ENCODE results near the gene PRDM5. TPM values are rescaled to one million over a fixed set of nuclear protein-coding genes. Genes with fewer than 3 reads are reported as not detected.

PRDM5 gene
- total RNA-seq, 1 experiment from 2014 or later = 5.1 TPM

DNA sequence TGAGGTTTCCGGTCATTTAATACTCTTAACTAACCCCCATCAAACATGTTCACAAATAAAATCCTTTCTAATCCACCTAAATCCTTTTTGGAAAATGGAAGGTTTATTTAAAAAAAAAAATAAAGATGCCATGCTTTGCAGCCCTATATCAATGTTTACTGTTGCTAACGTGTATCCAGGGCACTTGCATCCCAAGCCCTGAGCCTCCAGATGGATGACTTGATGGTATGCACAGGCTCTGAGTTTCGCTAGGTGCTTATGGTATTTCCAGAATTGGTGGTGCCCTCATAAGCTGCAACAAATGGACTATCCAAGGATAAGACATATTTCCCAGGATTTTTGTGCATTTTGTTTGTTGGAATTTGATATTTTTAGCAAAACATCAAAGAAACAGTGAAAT, 257.7 kb downstream of the PRDM5 start:
- Histone ChIP-seq H3K4me1 (ENCODE audit: control insufficient read depth in 1 of 2, insufficient read depth in 2 of 2, low read length in 2 of 2) (no peaks in the 10 kb centered on the region), H3K9ac (ENCODE audit: low read length) (no peak overlapping the region), H2AFZ (ENCODE audit: low read depth, low read length, poor library complexity, severe bottlenecking) (no peak overlapping the region), H3K36me3 (ENCODE audit: control insufficient read depth in 1 of 2, insufficient read depth in 2 of 2, low read length in 2 of 2) (no peaks in the 10 kb centered on the region), H4K20me1 (ENCODE audit: insufficient read depth) (no peaks in the 10 kb centered on the region), H3K4me2 (ENCODE audit: low read length) (no peak overlapping the region), H3K27ac (ENCODE audit: low read depth, low read length) (no peak overlapping the region), H3K27me3 (ENCODE audit: insufficient read depth, low read length) (no peaks in the 10 kb centered on the region), H3K9me2 (ENCODE audit: insufficient read depth) (no peaks in the 10 kb centered on the region), H3K79me2 (ENCODE audit: insufficient read depth, low read length) (no peaks in the 10 kb centered on the region), H3K9me3 (ENCODE audit: control insufficient read depth in 1 of 2, insufficient read depth in 1 of 2, low read depth in 1 of 2, low read length in 2 of 2) (no peaks in the 10 kb centered on the region), H3K4me3 (replicated peaks in 1 of 2; ENCODE audit: low read depth in 1 of 2, low read length in 2 of 2) (no peak overlapping the region)
- intact Hi-C loops (cut with micrococcal nuclease) = no loop called here
- no peak for DNase-seq (ENCODE audit: low read depth, low spot score)
- CTCF ChIA-PET = no interaction called here
- no peak for ATAC-seq
- POLR2A ChIA-PET = no interaction called here
- RAD21 ChIA-PET (ENCODE audit: low non-redundant PET in 1 of 2, low total read pairs in 2 of 2, uncharacterized antibody in 2 of 2, unreplicated experiment in 2 of 2) = no interaction called here
- BruUV-seq (replicated peaks) = no TSS peak
- TF ChIP-seq TCF7L2 (IDR thresholded peaks at IDR 0.05; ENCODE audit: borderline replicate concordance, extremely low read depth, insufficient read depth, insufficient read length) (no peak), EZH2 (IDR thresholded peaks at IDR 0.05) (no peak), MAX (IDR thresholded peaks at IDR 0.05) (no peak), CTCF (IDR thresholded peaks at IDR 0.05 in 2 of 3, conservative IDR thresholded peaks at IDR 0.05 in 1 of 3; ENCODE audit: borderline replicate concordance in 1 of 3, insufficient read depth in 1 of 3, low read depth in 2 of 3, low read length in 2 of 3) (no peak), CEBPB (IDR thresholded peaks at IDR 0.05; ENCODE audit: low read depth) (no peak), JUND (IDR thresholded peaks at IDR 0.05) (no peak), ZFX (IDR thresholded peaks at IDR 0.05) (no peak), POLR2A (IDR thresholded peaks at IDR 0.05; ENCODE audit: borderline replicate concordance, extremely low read depth, insufficient read depth, insufficient read length) (no peak), SIN3A (IDR thresholded peaks at IDR 0.05; ENCODE audit: low read depth) (no peak), SP1 (IDR thresholded peaks at IDR 0.05; ENCODE audit: low read depth) (no peak), ZNF274 (IDR thresholded peaks at IDR 0.05; ENCODE audit: low read depth, low read length) (no peak), ELF1 (IDR thresholded peaks at IDR 0.05; ENCODE audit: borderline replicate concordance, low read depth) (no peak), FOSL1 (IDR thresholded peaks at IDR 0.05; ENCODE audit: low read depth) (no peak), POLR2AphosphoS5 (IDR thresholded peaks at IDR 0.05; ENCODE audit: low read depth, low read length) (no peak), YY1 (IDR thresholded peaks at IDR 0.05; ENCODE audit: extremely low read depth, insufficient replicate concordance, low read depth, low read length) (no peak), EZH2phosphoT487 (IDR thresholded peaks at IDR 0.05; ENCODE audit: borderline replicate concordance) (no peak), EGR1 (IDR thresholded peaks at IDR 0.05; ENCODE audit: low read depth) (no peak)
- TF ChIP-seq, protein P1, sequence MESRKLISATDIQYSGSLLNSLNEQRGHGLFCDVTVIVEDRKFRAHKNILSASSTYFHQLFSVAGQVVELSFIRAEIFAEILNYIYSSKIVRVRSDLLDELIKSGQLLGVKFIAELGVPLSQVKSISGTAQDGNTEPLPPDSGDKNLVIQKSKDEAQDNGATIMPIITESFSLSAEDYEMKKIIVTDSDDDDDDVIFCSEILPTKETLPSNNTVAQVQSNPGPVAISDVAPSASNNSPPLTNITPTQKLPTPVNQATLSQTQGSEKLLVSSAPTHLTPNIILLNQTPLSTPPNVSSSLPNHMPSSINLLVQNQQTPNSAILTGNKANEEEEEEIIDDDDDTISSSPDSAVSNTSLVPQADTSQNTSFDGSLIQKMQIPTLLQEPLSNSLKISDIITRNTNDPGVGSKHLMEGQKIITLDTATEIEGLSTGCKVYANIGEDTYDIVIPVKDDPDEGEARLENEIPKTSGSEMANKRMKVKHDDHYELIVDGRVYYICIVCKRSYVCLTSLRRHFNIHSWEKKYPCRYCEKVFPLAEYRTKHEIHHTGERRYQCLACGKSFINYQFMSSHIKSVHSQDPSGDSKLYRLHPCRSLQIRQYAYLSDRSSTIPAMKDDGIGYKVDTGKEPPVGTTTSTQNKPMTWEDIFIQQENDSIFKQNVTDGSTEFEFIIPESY (IDR thresholded peaks at IDR 0.05; ENCODE audit: extremely low read depth, insufficient replicate concordance, low read length) = no peak
- TF ChIP-seq, protein P2, sequence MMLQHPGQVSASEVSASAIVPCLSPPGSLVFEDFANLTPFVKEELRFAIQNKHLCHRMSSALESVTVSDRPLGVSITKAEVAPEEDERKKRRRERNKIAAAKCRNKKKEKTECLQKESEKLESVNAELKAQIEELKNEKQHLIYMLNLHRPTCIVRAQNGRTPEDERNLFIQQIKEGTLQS (IDR thresholded peaks at IDR 0.05) = no peak
